K562 (cell line): ENCODE results near the gene STRIP1. TPM values are rescaled to one million over a fixed set of nuclear protein-coding genes. Genes with fewer than 3 reads are reported as not detected.

Experiments
- MGA ChIP-seq: fragments of 450-650 bp; IDR thresholded peaks from 2 replicates; pipeline ENCODE4 v1.6.1; 2016; ENCODE audit warnings: mild to moderate bottlenecking, moderate library complexity
- MYC ChIP-seq, 2 experiments: fragments of 250-450 bp in 1 of 2; sonication (Bioruptor Pico) in 1 of 2; IDR thresholded peaks; 2 replicates each; pipeline versions ENCODE4 v1.5.1 to v1.6.1; 2012 to 2021; ENCODE audit warnings: low read depth in 2 of 2, borderline replicate concordance in 1 of 2, improper control_type of control experiment in 1 of 2, low read length in 1 of 2, mild to moderate bottlenecking in 1 of 2, moderate library complexity in 1 of 2
- polyA plus RNA-seq, 8 experiments: library from polyadenylated mRNA; depleted of rRNA in 4 of 8; stranded (reverse) in 5 of 8; unstranded in 3 of 8; fragments of >200 nt; fragmentation: Nextera tagmentation in 2 of 8; fragmentation: Illumina TruSeq in 1 of 8; extraction: Ambion mirVana in 2 of 8; extraction: Trizol in 1 of 8; gene quantifications; 2 replicates each; pipeline versions ENCODE4 v1.2.1 to v1.2.3, GENCODE V29; 2011 to 2014; ENCODE audit warnings: inconsistent platforms in 1 of 8, missing spikeins in 1 of 8
- total RNA-seq, 7 experiments: library from RNA; depleted of rRNA in 6 of 7; stranded (reverse); fragments of >200 nt in 6 of 7; fragmentation: Illumina TruSeq in 2 of 7; extraction: Trizol in 2 of 7; gene quantifications; 2 replicates each; pipeline versions ENCODE4 v1.2.1 to v1.2.3, GENCODE V29; 2011 to 2021; ENCODE audit warnings: low replicate concordance in 1 of 7

STRIP1 gene
- total and polyA plus RNA-seq, 9 of the 15 experiments (the other 6 are each of a cell fraction or from before 2014, with no cell fraction given): 9.9 to 42.3 (median 32.0) TPM

GRCh38 chr1:110002695-110003094 is 31.7 kb upstream of the STRIP1 start (continued):
- TF ChIP-seq MGA (peak; percentile 23; the same call in 1 of the 2 replicates), MYC (IDR thresholded peaks at IDR 0.05; ENCODE audit: low read depth, low read length) (0 out of 2 replicates have a peak, but pooled peaks have one; percentile 13), MYC (CRISPR knock-in tag; IDR thresholded peaks at IDR 0.05; ENCODE audit: borderline replicate concordance, low read depth) (no peak)
- TF ChIP-seq, all 486 proteins: peak for 5
